ENCODE results near the gene RSPO1.

Gene RSPO1

DNA sequence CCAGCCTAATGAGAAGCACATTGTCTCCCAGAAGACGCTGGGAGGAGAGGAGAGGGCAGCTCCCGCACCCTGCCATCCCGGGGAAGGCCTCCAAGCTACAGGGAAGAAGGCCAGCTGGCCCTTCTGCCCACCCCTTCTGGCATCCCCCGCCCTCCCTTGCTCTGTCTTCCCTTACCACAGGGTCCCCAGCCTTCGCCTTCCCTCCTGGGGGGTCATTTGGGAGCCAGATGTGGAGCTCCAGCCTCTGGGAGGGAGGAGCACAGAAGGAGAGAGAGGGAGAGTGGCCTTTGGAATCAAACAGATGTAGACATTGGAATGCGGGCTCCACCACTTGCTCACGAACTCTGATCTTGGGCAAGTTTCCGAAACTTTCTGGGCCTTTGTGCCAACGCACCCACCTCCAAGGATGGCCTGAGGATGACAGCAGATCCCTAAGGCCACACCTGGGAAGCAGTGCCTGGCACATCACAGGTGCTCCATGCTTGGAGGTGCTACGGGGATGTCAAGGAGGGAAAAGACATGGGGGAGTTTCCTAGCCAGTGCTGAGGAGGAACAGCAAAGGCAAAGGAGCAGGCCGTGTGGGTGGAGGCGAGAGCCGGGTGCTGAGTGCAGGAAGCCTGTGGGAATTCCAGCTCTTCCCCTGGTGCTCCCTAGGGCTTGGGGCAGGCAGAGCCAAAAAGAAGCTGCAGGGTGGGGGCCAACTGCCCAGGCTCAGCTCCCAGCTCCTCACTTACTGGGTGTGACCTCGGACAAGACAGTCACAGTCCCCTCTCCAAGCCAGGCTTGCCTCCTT lies 23.1 kb upstream of the RSPO1 start:
- H3K4me3 ChIP-seq (ENCODE audit: low read depth, low read length): no peak overlapping the region

DNA sequence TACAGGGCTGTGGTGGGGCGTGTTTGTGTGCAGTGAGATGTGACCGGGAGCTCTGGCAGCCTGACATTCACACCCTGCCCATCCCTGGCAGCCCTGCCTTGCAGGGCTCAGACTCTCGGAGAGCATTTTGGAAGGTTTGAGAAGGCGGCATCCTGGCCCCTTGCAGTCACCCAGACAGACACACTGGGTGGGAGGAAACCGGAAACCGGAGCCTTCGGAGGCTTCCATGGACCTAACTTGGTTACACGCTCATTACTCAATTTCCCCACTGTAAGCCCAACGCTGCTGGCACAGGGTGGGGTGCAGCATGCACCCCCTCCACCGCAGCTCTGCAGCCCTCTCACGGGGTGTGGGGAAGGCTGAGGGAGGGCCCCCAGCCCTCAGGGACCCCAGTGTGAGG lies 22.2 kb upstream of the RSPO1 start:
- no peak overlapping the region for H3K4me3 ChIP-seq (ENCODE audit: low read depth, low read length)

DNA sequence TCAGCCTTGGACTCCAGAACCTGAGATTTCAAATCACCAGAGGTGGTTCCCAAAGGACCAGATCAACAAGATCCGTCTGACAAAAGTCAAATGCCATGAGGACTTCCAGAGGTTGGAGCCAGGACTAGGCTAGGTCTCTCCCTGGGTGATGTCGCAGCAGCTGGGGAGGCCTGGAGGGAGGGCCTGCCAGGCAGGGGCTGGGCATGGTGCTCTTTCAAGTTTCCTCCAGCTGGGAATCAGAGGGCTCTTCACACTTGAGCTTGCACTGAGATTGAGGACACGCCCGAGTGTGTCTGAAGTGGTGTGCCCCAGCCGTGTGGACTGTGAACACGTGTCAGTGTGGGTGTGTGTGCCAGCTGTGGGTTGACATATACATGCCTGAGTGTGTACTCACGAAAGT lies 21.3 kb upstream of the RSPO1 start:
- no peak overlapping the region for H3K4me3 ChIP-seq (ENCODE audit: low read depth, low read length)

DNA sequence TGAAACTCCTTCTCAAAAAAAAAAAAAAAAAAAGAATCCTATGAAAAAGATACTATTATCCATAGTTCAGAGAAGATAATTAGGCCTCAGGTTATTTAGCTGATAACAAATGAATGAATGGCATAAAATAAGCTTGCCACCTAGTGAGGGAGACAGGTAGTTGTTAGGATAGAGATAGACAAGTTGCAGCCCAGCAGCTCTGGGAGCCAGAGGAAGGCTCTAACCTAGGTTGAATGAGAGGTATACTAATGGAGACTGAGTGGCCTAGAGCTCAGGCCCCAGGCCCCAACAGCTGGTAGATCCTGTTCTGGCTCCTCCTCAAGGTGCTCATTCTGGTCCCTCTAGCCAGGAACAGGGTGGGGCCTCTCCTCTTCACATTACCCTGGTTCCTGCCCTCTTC lies 20.6 kb upstream of the RSPO1 start:
- H3K4me3 ChIP-seq (ENCODE audit: low read depth, low read length): no peak overlapping the region

DNA sequence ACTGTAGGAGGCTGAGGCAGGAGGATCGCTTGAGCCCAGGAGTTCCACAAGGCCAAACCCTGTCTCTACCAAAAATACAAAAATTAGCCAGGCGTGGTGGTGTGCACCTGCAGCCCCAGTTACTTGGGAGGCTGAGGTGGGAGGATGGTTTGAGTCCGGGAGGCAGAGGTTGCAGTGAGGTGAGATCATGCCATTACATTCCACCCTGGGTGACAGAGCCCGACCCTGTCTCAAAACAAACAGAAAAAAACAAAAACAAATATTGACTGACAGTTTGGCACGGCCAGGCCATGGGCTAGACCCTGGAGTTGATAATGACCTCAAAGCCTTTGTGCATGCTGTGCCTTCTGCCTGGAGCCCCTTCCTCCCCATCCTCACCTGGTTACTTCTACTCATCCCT lies 19.2 kb upstream of the RSPO1 start:
- H3K4me3 ChIP-seq (ENCODE audit: low read depth, low read length): no peak overlapping the region

DNA sequence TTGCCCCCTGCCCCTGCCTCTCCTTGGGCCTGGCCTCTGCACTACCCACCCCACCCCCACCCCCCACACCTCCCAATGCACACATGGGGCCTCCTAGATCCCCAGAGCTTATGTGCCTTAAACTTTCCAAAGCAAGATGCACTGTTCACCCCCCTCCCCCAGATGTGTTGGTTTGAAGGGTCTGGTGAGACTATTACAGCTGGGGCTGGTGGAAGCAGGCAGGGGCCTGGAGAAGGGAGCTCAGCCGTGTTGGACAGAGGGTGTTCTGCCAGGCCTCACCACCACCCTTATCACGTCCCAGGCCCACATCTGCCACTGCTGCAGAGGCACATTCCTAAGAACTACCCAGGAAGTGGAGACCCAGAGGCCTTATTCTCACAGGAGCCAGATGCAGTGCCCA lies 18.3 kb upstream of the RSPO1 start:
- no peak overlapping the region for H3K4me3 ChIP-seq (ENCODE audit: low read depth, low read length)

DNA sequence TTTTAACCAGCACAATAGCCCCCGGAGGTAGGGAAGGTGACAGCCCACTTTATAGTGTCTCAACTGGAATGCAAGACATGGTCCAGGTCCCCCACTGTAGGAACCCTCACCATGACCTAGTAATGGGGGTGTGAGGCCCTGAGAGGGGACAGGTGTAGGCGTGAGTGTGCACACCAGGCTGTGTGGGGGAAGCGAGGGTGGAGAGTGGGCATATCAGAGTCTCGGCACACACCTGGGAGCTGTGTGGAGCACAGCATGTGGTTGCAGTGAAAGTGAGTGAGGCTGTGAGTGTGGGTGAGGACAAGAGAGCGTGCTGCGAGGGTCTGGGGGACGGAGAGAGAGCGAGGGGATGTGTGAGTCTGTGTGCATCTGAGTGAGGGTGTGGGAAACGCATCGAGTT lies 17.1 kb upstream of the RSPO1 start:
- H3K4me3 ChIP-seq (ENCODE audit: low read depth, low read length): no peak overlapping the region

DNA sequence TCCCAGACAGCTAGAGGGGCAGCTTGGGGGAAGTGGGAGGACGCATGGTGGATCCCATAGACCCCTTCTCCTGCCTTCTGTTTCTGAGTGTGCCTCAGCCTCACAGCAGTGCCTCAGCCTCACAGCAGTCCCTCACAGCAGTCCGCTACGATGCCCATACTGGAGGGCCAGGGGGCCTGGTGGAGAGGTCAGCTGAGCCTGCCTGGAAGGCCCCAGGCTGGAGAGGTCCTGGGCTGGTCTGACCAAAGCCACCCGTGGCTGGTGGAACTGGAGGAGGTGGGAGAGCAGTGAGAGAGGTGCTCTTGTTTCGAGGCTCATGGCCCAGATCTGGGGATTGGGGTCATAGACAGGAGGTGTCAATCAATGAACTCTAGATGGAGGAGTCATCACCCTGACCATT lies 16.0 kb upstream of the RSPO1 start:
- no peak overlapping the region for H3K4me3 ChIP-seq (ENCODE audit: low read depth, low read length)

DNA sequence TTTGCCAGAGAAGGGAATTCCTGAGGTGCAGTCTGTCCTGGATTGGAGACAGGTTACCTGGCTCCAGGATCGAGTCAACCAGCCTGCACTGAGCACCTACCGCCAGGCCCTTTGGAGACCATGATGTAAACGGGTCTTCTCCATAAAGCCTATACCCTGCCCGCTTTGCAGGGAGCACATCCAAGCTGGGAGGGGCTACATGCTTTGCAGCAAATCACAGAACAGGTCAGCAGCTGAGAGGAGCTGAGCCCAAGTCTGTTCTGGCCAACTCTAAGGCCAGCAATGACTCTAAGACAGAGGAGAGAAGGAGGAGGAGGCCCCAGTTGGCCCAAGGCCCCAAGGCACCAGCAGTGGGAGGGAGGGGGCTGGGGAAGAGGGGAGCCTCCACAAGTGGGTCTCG lies 15.5 kb upstream of the RSPO1 start:
- H3K4me3 ChIP-seq (ENCODE audit: low read depth, low read length): no peak overlapping the region

DNA sequence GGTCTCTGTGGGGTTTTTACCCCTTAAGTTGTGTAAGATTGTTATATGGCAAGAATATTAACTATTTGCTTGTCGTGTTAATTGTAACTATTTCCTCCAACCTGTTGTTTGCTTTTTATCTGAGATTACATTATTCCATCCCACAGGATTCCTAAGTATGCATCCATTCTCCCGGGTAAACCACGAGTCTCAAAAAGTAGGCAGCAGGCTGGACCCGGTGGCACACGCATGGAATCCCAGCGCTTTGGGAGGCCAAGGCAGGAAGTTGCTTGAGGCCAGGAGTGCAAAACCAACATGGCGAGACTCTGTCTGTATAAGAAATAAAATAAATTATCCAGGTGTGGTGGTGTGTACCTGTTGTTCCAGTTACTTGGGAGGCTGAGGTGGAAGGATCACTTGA lies 12.6 kb upstream of the RSPO1 start:
- H3K4me3 ChIP-seq (ENCODE audit: low read depth, low read length): no peak overlapping the region

DNA sequence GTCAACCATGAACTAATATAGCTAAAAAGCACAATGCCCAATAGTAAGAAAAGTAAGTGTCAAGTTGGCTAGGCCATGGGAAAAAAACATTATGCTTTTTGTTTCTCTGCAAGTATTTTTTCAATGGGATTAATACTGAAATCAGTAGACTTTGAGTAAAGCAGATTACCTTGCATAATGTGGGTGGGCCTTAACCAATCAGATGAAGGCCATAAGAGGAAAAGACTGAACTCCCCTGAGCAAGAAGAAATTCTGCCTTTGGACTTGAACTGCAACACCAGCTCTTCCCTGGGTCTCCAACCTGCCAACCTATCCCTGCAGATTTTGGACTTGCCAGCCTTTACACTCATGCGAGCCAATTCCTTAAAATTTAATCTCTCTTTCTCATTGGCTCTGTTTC lies 6.4 kb upstream of the RSPO1 start:
- H3K4me3 ChIP-seq (ENCODE audit: low read depth, low read length): no peak overlapping the region

DNA sequence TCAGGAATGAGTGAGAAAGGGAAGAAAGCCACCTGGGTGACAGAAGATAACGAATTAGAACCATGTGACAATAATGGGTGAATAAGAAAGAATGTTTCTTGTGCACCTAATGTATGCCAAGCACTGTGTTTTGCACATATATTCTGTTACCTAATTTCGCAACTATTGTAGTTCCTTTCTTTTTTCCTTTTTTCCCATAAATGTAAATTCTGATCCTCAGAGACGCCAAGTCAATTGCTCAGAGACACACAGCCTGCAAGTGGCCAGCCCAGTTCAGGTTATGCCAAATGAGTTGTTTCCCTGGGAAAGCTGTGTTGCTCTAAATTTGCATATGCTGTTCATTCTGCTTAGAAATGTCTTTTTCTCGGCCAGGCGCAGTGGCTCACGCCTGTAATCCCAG lies 1.7 kb upstream of the RSPO1 start:
- no peak overlapping the region for H3K4me3 ChIP-seq (ENCODE audit: low read depth, low read length)

DNA sequence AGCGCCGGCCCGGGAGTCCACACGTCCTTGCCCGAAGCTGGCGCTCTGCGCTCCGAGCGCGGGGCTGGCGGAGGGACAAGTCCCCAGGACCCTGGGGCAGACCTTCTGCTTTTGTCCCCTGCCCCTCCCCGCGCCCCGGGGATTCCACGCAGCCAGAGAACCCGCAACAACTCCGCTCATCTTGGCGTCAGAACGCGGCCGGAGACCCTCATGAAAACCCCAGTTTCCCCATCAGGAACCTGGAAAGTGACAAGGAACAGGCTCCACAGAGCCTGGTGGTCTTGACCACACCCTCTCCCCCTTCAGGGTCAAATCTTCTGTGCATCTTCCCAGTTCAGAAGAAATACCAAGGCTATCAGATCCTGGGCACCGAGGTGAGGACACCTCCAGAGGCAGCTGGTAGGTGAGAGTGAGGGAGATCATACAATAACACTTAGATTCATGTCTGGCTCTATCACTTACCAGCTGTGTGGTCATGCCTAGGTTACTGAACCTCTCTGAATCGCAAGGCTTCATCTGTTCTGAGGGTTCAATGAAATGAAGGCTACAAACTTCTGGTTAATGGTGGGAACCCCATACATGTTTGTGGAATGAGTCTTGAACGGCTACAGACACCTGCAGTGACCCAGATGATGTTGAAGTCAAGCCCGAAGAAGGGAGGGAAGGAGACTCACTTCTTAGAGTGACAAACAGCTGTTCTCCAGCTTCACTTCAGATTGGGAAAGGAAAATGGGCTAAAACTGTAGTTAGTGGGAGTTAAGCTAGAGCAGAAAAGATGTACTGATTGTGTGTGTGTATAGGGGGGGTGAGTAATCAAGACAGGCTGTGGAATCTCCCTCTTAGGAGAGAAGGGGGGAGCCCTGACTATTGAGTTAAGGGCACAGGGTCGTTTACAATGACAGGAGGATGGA lies 555 bp upstream of the RSPO1 start:
- H3K4me3 ChIP-seq (ENCODE audit: low read depth, low read length): no peak overlapping the region

DNA sequence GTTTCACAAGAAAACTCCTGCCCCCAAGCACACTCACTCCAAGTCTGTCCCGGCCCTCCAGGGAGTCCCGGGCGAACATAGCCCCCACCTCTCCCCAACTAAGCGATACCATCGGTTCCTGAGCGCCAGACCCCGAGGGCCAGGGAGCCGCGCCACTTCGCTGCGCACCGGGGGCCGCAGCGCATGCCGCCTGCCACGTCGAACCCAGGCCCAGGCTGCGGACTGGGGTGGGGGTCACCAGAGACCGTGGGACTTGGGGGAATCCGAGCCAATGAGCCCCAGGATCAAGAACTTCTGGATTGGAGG lies 801 bp downstream of the RSPO1 start:
- no peak overlapping the region for H3K4me3 ChIP-seq (ENCODE audit: low read depth, low read length)

DNA sequence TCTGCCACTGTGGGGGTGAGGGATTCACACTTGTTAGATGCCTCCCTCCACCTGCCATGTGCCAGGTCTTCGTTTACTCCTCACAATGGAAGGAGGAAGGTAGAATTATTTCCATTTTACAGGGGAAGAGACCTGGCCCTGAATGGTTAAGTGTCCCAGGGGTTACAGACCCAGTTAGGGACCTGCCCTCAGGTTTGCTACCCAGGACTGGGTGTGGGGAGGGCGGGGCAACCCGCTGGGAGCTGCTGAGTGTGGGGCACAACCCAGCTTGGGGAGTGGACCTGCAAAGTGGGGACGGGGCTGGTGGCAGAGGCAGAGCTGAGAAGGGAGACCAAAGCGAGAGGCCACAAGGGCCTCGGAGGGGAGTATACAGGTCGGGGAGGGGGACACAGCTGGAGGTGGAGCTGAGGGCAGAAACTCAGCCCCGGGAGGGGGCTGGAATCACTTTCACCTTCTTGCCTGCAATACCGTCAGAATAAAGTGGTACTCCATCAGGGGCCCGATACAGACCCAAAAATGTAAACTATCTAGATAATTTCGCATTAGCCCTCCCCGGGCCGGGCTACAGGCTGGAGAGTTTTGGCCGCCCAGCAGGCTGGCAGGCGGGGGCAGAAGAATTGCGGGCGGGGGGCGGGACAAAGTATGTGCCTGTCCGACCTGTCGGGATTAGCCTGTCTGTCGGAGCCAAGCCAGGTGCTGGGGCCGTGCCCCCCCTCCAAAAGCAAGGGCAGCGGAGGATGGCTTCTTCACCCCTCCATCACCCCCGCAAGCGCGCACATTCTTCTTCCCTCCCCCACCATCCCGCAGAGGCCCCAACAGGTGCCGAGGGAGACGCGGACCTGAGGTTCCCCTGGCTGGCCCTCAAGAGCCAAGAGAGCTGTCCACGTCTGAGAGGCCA lies 1.4 kb downstream of the RSPO1 start:
- no peak overlapping the region for H3K4me3 ChIP-seq (ENCODE audit: low read depth, low read length)

DNA sequence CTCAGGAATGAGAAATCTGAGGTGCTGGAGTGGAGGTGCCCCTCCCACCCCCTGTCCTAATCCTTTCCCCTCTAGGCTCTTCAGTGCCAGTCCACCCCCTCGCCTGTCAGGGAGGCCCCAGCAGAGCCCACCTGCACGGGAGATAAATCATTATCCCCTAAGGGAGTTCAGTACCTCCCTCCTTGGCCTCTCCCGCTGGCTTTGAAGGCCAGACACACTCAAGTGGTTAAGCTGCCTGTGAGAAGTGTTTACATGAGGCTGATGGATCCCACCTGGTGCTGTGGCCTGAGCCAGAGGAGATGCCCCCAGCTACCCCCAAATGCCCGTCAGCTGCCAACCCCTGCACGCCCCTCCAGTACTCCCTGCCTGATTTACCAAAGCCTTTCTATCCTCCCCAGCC lies 3.7 kb downstream of the RSPO1 start:
- H3K4me3 ChIP-seq (ENCODE audit: low read depth, low read length): no peak overlapping the region

DNA sequence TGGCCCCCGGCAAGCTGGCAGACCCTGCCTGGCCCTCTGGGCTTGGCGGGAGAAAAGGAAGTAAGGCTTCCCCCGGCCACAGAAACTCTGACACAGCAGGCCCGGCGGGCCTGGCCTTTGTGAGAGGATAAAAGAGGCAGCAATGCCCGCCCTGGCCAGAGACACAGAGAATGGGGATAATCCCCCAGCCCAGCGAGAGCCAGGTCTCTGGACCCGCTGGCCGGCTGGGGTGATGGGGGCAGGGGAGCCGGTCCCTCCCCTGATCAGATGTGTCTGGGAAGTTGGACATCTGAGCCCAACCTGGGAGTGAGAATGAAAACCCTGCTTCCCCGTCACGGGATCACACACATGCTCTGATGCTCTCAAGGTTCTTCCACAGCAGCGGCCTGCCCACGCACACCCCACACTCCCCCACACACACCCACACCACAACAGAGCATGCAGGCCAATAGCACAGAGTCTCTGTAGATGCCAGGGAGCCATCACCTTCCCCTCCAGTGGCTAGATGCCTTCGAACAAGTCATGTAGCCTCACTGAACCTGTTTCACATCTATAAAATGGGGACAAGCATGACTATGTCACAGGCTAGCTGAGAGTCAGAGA lies 4.2 kb downstream of the RSPO1 start:
- H3K4me3 ChIP-seq (ENCODE audit: low read depth, low read length): no peak overlapping the region

DNA sequence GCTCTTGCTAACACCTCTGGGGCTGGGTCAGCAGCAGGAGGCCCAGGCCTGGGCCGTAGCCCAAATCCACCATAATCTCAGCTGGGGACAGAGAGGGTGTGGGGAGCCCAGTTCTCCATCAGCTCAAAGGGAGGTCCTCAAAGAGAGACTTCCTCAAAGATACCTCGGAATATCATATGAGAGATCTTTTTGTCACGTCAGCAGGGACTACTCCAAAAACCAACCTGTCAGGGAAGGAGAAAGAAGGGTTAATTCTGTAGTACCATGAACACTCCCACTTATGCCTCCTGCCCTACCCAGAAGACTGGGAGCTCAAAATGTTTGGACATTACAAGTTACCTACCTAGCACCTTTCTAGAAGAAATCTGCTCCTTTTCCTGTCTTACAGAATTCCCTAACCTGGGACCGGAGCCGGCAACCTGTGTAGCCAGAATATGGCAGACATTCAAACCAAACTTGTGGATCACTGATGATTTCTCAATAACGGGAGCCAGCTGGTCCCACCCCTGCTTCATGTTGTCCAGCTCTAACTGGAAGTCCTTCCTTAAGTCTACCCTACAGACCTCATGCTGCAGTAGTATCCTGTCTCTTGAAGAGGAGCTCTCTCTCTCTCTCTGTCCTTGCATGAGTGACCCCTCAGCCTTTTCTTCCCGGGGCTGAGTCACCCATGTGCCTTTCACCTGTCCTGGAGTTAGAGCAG lies 4.8 kb downstream of the RSPO1 start:
- no peak overlapping the region for H3K4me3 ChIP-seq (ENCODE audit: low read depth, low read length)

DNA sequence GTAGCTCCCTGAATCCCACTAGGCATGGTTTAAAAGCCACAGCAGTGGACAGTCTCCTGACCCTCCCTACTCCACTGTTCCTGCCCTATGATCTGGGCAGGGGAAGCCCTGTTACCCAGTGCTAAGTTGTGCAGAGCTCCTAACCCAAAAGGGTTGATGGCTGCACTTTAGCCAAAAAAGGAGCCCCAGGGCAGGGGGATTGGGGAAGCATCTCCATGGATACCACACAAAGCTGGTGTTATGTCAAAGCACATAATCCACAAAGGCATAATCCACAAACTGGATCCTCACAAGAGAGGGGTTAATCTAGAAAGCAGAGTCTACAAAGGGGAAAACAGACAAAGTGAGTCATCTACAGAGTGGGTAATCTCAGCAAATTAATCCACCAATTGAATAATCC lies 5.7 kb downstream of the RSPO1 start:
- H3K4me3 ChIP-seq (ENCODE audit: low read depth, low read length): no peak overlapping the region

DNA sequence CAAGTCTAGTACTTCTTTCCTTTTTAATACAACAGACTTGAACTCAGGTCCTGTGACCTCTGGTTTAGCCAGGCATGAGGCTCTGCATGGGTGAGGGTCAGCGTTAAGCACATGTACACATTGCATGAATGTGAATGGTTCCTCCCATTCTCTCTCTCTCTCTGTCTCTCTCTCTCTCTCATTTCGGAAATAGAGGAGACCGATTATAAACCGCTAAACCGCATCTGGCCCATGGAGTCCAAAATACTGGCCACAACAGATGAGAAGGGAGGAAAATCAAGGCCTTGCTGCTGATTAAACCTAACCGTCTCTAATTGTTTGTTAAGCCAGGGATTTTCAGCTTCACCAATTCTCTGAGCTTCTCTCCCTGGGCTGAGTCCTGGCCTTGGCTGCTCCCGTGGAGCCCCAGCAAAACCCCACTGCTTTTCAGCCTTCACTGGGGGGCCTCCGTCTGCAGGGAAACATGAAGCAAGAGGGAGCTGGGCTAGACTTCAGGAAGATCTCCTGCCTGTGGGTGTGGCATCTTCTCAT lies 6.6 kb downstream of the RSPO1 start:
- H3K4me3 ChIP-seq (ENCODE audit: low read depth, low read length): no peak overlapping the region

Data from iPS-11a (cell line).